Activated B cell treated with CpG ODN at 0.5 μM for 24 hours (primary cell): Measurements from ENCODE around the gene TGIF1. TPM values are rescaled to one million over a fixed set of nuclear protein-coding genes. Genes with fewer than 3 reads are reported as not detected.

Experiments
- ATAC-seq: fragments of 200-7000 bp; cut with Tn5 transposase; one replicate; pipeline ENCODE4 v1.10.0; 2021; ENCODE audit warnings: low read depth, mild to moderate bottlenecking, moderate library complexity
- CTCF ChIA-PET: fragments of 350-600 bp; sonication (Branson Sonifier 250); formaldehyde crosslinking; loops from one replicate; lab custom pipeline; 2021; ENCODE audit warnings: antibody characterized with exemption; lab: Charles Lee
- POLR2A ChIA-PET: fragments of 350-600 bp; sonication (Branson Sonifier 250); formaldehyde crosslinking; loops from one replicate; lab custom pipeline; 2021; ENCODE audit warnings: antibody characterized with exemption; lab: Charles Lee
- DNase-seq: peaks from one replicate; pipeline ENCODE4 v3.0.0; 2022
- H3K27ac Mint-ChIP-seq: one replicate; pipeline ENCODE4 v1.8.0; 2020; ENCODE audit warnings: mixed read lengths
- H3K27me3 Mint-ChIP-seq: one replicate; pipeline ENCODE4 v1.8.0; 2021; ENCODE audit warnings: mixed read lengths
- H3K36me3 Mint-ChIP-seq: one replicate; pipeline ENCODE4 v1.8.0; 2021; ENCODE audit warnings: low read depth, mixed read lengths
- H3K4me1 Mint-ChIP-seq: one replicate; pipeline ENCODE4 v1.8.0; 2021; ENCODE audit warnings: mixed read lengths
- H3K4me3 Mint-ChIP-seq: one replicate; pipeline ENCODE4 v1.8.0; 2020; ENCODE audit warnings: mild to moderate bottlenecking, mixed read lengths
- H3K9me3 Mint-ChIP-seq: one replicate; pipeline ENCODE4 v1.8.0; 2020; ENCODE audit warnings: mixed read lengths
- CTCF ChIP-seq: fragments of 200-600 bp; IDR thresholded peaks from one replicate; pipeline ENCODE4 v1.8.0; 2022; ENCODE audit warnings: antibody characterized with exemption, mild to moderate bottlenecking
- intact Hi-C: fragments of 100-400 bp; cut with micrococcal nuclease; formaldehyde crosslinking; loops from one replicate; pipeline ENCODE4 v1.15.1; 2024
- total RNA-seq: library from RNA; stranded (reverse); gene quantifications from 2 replicates; pipeline ENCODE4 v1.2.3, GENCODE V29; 2022

The TGIF1 gene
- total RNA-seq, 1 donor from 2014 or later = 76.3 TPM

GRCh38 chr18:3451183-3451988, 1.4 kb downstream of the TGIF1 start:
- Mint-ChIP-seq H3K27me3 (no peaks in the 10 kb centered on the region), H3K4me3 (peak overlapping the region; percentile 93), H3K27ac (peak overlapping the region; percentile 95), H3K4me1 (peaks cover 56% of the 10 kb centered on the region), H3K36me3 (peaks cover 43% of the 10 kb centered on the region), H3K9me3 (no peaks in the 10 kb centered on the region)
- DNase-seq = peak; percentile 76
- POLR2A ChIA-PET = interaction anchor here (0.7 to 10.3 kb wide), 25 partner anchors 9 to 795 kb away, joined by 3 to 432 read pairs (median 8); partner anchors contain the start of genes EMILIN2, MYL12A and MYL12B
- intact Hi-C loops = loop anchor here (1.0 to 5.0 kb wide), 6 partner anchors 43 to 809 kb away; partner anchors contain the start of gene MYL12B
- CTCF ChIA-PET = interaction anchor here (1.0 to 5.4 kb wide), 5 partner anchors 71 to 215 kb away, joined by 3 to 81 read pairs (median 9); no protein-coding TSS in a partner anchor
- TF ChIP-seq CTCF = no peak
- ATAC-seq = peak; percentile 1

- H3K36me3 Mint-ChIP-seq = peaks cover 51% of the 10 kb centered on the region
- POLR2A ChIA-PET = interaction anchor here (0.7 to 10.3 kb wide), 27 partner anchors 9 to 605 kb away, joined by 3 to 432 read pairs (median 8); partner anchors contain the start of genes EMILIN2, MYL12A and MYL12B
Measured at GRCh38 chr18:3451989-3452749, 2.2 kb downstream of the TGIF1 start.

GRCh38 chr18:3452750-3453539, 3.0 kb downstream of the TGIF1 start:
- no peak for ATAC-seq
- ChIA-PET CTCF (interaction anchor here (1.0 to 5.4 kb wide), 16 partner anchors 10 to 216 kb away, joined by 3 to 81 read pairs (median 11); no protein-coding TSS in a partner anchor), POLR2A (interaction anchor here (0.5 to 10.3 kb wide), 26 partner anchors 8 to 606 kb away, joined by 3 to 432 read pairs (median 7); partner anchors contain the start of genes EMILIN2, MYL12A and MYL12B)
- intact Hi-C loops = loop anchor here (5.0 kb wide), 4 partner anchors 191 to 811 kb away; partner anchors contain the start of gene MYL12B
- peaks cover 48% of the 10 kb centered on the region for H3K4me1 Mint-ChIP-seq
- H3K27ac Mint-ChIP-seq = peak overlapping the region; percentile 95
- no peak for TF ChIP-seq CTCF
- H3K9me3 Mint-ChIP-seq = no peaks in the 10 kb centered on the region
- peaks cover 56% of the 10 kb centered on the region for H3K36me3 Mint-ChIP-seq
- no peak for DNase-seq
- peak overlapping the region; percentile 93 for H3K4me3 Mint-ChIP-seq
- no peaks in the 10 kb centered on the region for H3K27me3 Mint-ChIP-seq

More at GRCh38 chr18:3451989-3452749, 2.2 kb downstream of the TGIF1 start:
- TF ChIP-seq CTCF = no peak
- Mint-ChIP-seq H3K27ac (peak overlapping the region; percentile 95), H3K27me3 (no peaks in the 10 kb centered on the region), H3K9me3 (no peaks in the 10 kb centered on the region), H3K4me1 (peaks cover 48% of the 10 kb centered on the region), H3K4me3 (peak overlapping the region; percentile 93)
- intact Hi-C loops = loop anchor here (1.0 to 5.0 kb wide), 6 partner anchors 43 to 810 kb away; partner anchors contain the start of gene MYL12B
- DNase-seq = peak; percentile 46
- CTCF ChIA-PET = interaction anchor here (1.0 to 5.4 kb wide), 8 partner anchors 11 to 216 kb away, joined by 3 to 81 read pairs (median 18); no protein-coding TSS in a partner anchor
- no peak for ATAC-seq

GRCh38 chr18:3453540-3454364, 3.8 kb downstream of the TGIF1 start:
- TF ChIP-seq CTCF = no peak
- Mint-ChIP-seq H3K4me1 (peaks cover 53% of the 10 kb centered on the region), H3K27ac (peak overlapping the region; percentile 95), H3K4me3 (peak overlapping the region; percentile 93), H3K36me3 (peaks cover 58% of the 10 kb centered on the region), H3K9me3 (no peaks in the 10 kb centered on the region), H3K27me3 (no peaks in the 10 kb centered on the region)
- no peak for DNase-seq
- intact Hi-C loops = loop anchor here (1.0 to 5.0 kb wide), 11 partner anchors 51 to 811 kb away; partner anchors contain the start of gene MYL12B
- ChIA-PET CTCF (interaction anchor here (0.7 to 5.4 kb wide), 33 partner anchors 9 to 215 kb away, joined by 3 to 81 read pairs (median 4); no protein-coding TSS in a partner anchor), POLR2A (interaction anchor here (0.5 to 10.3 kb wide), 21 partner anchors 15 to 487 kb away, joined by 3 to 432 read pairs (median 6); no protein-coding TSS in a partner anchor)
- ATAC-seq = no peak
